ENCODE results near the gene ANKK1. TPM values are rescaled to one million over a fixed set of nuclear protein-coding genes. Genes with fewer than 3 reads are reported as not detected.

Gene ANKK1
- total RNA-seq, 1 experiment from 2014 or later = 0.22 TPM

- H4K20me1 ChIP-seq (ENCODE audit: low read length) = no peaks in the 10 kb centered on the region
- BruUV-seq (replicated peaks) = no TSS peak
- H3K9me3 ChIP-seq (ENCODE audit: low read length) = no peaks in the 10 kb centered on the region
- H3K36me3 ChIP-seq (ENCODE audit: low read depth, low read length) = no peaks in the 10 kb centered on the region
- POLR2A ChIA-PET (ENCODE audit: unreplicated experiment) = no interaction called here
- no peaks in the 10 kb centered on the region for H3K79me2 ChIP-seq (ENCODE audit: low read length)
- H3K4me1 ChIP-seq (ENCODE audit: insufficient read depth, low read length) = peaks cover 11% of the 10 kb centered on the region
- TF ChIP-seq, protein P1, sequence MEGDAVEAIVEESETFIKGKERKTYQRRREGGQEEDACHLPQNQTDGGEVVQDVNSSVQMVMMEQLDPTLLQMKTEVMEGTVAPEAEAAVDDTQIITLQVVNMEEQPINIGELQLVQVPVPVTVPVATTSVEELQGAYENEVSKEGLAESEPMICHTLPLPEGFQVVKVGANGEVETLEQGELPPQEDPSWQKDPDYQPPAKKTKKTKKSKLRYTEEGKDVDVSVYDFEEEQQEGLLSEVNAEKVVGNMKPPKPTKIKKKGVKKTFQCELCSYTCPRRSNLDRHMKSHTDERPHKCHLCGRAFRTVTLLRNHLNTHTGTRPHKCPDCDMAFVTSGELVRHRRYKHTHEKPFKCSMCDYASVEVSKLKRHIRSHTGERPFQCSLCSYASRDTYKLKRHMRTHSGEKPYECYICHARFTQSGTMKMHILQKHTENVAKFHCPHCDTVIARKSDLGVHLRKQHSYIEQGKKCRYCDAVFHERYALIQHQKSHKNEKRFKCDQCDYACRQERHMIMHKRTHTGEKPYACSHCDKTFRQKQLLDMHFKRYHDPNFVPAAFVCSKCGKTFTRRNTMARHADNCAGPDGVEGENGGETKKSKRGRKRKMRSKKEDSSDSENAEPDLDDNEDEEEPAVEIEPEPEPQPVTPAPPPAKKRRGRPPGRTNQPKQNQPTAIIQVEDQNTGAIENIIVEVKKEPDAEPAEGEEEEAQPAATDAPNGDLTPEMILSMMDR (conservative IDR thresholded peaks at IDR 0.05; ENCODE audit: low read depth, low read length) = no peak
- TF ChIP-seq EZH2 (IDR thresholded peaks at IDR 0.05; ENCODE audit: low read length, unreplicated experiment) (no peak), EZH2phosphoT487 (IDR thresholded peaks at IDR 0.05; ENCODE audit: borderline replicate concordance, low read length) (no peak)
- no peak overlapping the region for H3K4me3 ChIP-seq (ENCODE audit: low read length)
- no peak overlapping the region for H2AFZ ChIP-seq (ENCODE audit: low read length)
- intact Hi-C loops (cut with micrococcal nuclease) = no loop called here
- CTCF ChIA-PET = no interaction called here
- peaks cover 6% of the 10 kb centered on the region; the same call in 1 of the 2 replicates for H3K27me3 ChIP-seq (ENCODE audit: low read length)
- no peak for DNase-seq
- H3K9ac ChIP-seq (ENCODE audit: low read length) = no peak overlapping the region
- no peak overlapping the region for H3K27ac ChIP-seq (ENCODE audit: low read length)
- H3K9me2 ChIP-seq (replicated peaks; ENCODE audit: low read length) = no peaks in the 10 kb centered on the region
- no peaks in the 10 kb centered on the region for H3F3A ChIP-seq (ENCODE audit: low read length, unreplicated experiment)
- H3K4me2 ChIP-seq (ENCODE audit: low read length) = peak overlapping the region; percentile 12
- no peak for ATAC-seq
These were observed 29.8 kb downstream of the ANKK1 start for GRCh38 chr11:113417428-113417827.

DNA sequence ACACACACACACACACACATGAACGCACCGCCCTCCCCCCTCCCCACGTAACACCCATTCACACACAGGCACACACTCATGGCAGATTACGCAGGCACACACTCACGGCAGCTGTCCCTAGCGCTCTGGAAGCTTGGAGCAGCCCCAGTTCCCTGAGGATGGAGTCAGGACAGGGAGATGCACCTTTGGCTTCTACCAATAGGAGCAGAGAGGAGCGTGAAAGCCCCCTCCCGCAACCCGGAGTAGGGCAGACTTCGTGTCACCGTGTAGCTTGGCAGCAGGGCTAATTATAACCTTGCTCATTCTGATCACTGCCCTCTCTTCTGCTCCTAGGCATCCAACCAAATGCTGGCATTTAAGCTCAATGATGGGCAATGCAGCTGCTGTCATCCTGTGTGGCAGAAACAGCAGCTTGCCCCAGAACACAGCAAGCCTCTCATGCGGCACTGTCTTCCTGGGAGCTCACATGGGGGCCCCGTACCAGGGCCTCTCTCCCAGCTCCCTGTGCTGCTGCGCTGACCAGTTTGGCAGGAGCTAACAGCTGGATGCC, 31.9 kb downstream of the ANKK1 start:
- Histone ChIP-seq H4K20me1 (ENCODE audit: low read length) (no peaks in the 10 kb centered on the region), H3K36me3 (ENCODE audit: low read depth, low read length) (no peaks in the 10 kb centered on the region), H3K79me2 (ENCODE audit: low read length) (no peaks in the 10 kb centered on the region), H3F3A (ENCODE audit: low read length, unreplicated experiment) (no peaks in the 10 kb centered on the region), H3K9me2 (replicated peaks; ENCODE audit: low read length) (no peaks in the 10 kb centered on the region), H2AFZ (ENCODE audit: low read length) (no peak overlapping the region), H3K4me1 (ENCODE audit: insufficient read depth, low read length) (peaks cover 11% of the 10 kb centered on the region), H3K4me2 (ENCODE audit: low read length) (no peak overlapping the region), H3K27ac (ENCODE audit: low read length) (no peak overlapping the region), H3K9ac (ENCODE audit: low read length) (no peak overlapping the region), H3K9me3 (ENCODE audit: low read length) (no peaks in the 10 kb centered on the region), H3K4me3 (ENCODE audit: low read length) (no peak overlapping the region), H3K27me3 (ENCODE audit: low read length) (peaks cover 6% of the 10 kb centered on the region; the same call in 1 of the 2 replicates)
- ATAC-seq = no peak
- intact Hi-C loops (cut with micrococcal nuclease) = no loop called here
- TF ChIP-seq, protein P1 (conservative IDR thresholded peaks at IDR 0.05; ENCODE audit: low read depth, low read length) = no peak
- TF ChIP-seq EZH2 (IDR thresholded peaks at IDR 0.05; ENCODE audit: low read length, unreplicated experiment) = no peak
- TF ChIP-seq EZH2phosphoT487 (IDR thresholded peaks at IDR 0.05; ENCODE audit: borderline replicate concordance, low read length) = no peak
- ChIA-PET POLR2A (ENCODE audit: unreplicated experiment) (no interaction called here), CTCF (no interaction called here)
- no TSS peak for BruUV-seq (replicated peaks)
- no peak for DNase-seq

- no peaks in the 10 kb centered on the region for H3F3A ChIP-seq (ENCODE audit: low read length, unreplicated experiment)
- intact Hi-C loops (cut with micrococcal nuclease) = no loop called here
- no peaks in the 10 kb centered on the region for H3K9me3 ChIP-seq (ENCODE audit: low read length)
- TF ChIP-seq, protein P1 (conservative IDR thresholded peaks at IDR 0.05; ENCODE audit: low read depth, low read length) = no peak
- TF ChIP-seq EZH2 (IDR thresholded peaks at IDR 0.05; ENCODE audit: low read length, unreplicated experiment) (no peak), EZH2phosphoT487 (IDR thresholded peaks at IDR 0.05; ENCODE audit: borderline replicate concordance, low read length) (no peak)
- H3K36me3 ChIP-seq (ENCODE audit: low read depth, low read length) = no peaks in the 10 kb centered on the region
- no peak overlapping the region for H2AFZ ChIP-seq (ENCODE audit: low read length)
- peaks cover 6% of the 10 kb centered on the region; the same call in 1 of the 2 replicates for H3K27me3 ChIP-seq (ENCODE audit: low read length)
- no peaks in the 10 kb centered on the region for H3K79me2 ChIP-seq (ENCODE audit: low read length)
- no TSS peak for BruUV-seq (replicated peaks)
- H3K27ac ChIP-seq (ENCODE audit: low read length) = no peak overlapping the region
- ChIA-PET POLR2A (ENCODE audit: unreplicated experiment) (no interaction called here), CTCF (no interaction called here)
- H3K9me2 ChIP-seq (replicated peaks; ENCODE audit: low read length) = no peaks in the 10 kb centered on the region
- no peak for ATAC-seq
- H3K9ac ChIP-seq (ENCODE audit: low read length) = no peak overlapping the region
- DNase-seq = no peak
- no peak overlapping the region for H3K4me3 ChIP-seq (ENCODE audit: low read length)
- no peaks in the 10 kb centered on the region for H4K20me1 ChIP-seq (ENCODE audit: low read length)
- H3K4me1 ChIP-seq (ENCODE audit: insufficient read depth, low read length) = peaks cover 11% of the 10 kb centered on the region
- no peak overlapping the region for H3K4me2 ChIP-seq (ENCODE audit: low read length)
These were observed 33.2 kb downstream of the ANKK1 start for GRCh38 chr11:113420808-113421207.
